ENCODE measurements around the gene C1orf21.
A peak's percentile ranks its signal among the peaks of the same experiment; 100 is the strongest.

Gene C1orf21

DNA sequence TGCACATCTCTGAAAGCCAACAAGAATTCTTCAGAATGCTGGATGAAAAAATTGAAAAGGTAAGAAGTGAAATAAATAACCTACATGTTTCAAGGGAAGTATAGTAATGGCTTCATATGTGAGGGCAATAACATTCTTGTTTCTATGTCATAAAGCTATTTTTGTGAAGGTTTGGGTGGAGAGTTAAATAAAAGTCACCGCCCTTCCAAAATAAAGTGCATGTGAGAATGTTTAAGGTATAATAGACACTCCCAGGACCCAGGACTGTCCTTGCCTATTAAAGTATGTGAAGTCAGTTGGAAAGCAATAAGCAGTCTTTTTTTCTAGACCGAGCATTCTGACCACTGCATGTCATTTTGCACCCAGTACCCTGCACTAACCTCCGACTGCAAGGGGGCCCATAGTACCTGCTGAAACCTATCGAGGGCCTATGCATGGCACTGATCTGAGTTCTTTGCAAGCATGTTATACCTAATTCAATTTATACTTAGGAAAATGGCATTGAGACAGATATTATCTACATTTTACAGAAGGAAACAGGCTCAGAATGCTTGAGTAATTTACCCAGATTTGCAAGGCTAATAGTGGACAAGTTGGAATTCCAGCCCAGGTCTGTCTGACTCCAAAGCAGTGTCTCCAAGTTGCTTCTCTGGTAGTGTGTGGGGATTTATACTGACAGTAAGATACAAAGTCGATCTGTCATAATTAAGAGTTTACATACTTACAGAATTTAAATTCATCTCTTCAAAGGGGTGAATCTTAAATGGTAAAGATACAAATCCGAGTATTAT, 211.8 kb downstream of the C1orf21 start:
- ATAC-seq, result peak; percentile 12; the same call in 1 of the 3 replicates
- TF ChIP-seq ZNF565 (CRISPR knock-in tag; conservative IDR thresholded peaks at IDR 0.05; ENCODE audit: low read depth) (no peak), ZNF8 (CRISPR knock-in tag; IDR thresholded peaks at IDR 0.05) (no peak), ESRRG (CRISPR knock-in tag; IDR thresholded peaks at IDR 0.05) (no peak), TOX (CRISPR knock-in tag; IDR thresholded peaks at IDR 0.05; ENCODE audit: borderline replicate concordance) (no peak), SNAI2 (CRISPR knock-in tag; IDR thresholded peaks at IDR 0.05) (no peak), ARNTL (CRISPR knock-in tag; IDR thresholded peaks at IDR 0.05; ENCODE audit: borderline replicate concordance, low read depth) (no peak), CSDC2 (CRISPR knock-in tag; IDR thresholded peaks at IDR 0.05) (no peak), BACH2 (CRISPR knock-in tag; IDR thresholded peaks at IDR 0.05; ENCODE audit: borderline replicate concordance) (no peak), ZNF70 (CRISPR knock-in tag; IDR thresholded peaks at IDR 0.05) (no peak), TCF4 (CRISPR knock-in tag; IDR thresholded peaks at IDR 0.05; ENCODE audit: borderline replicate concordance) (no peak), RARB (CRISPR knock-in tag; IDR thresholded peaks at IDR 0.05) (no peak), OSR1 (CRISPR knock-in tag; IDR thresholded peaks at IDR 0.05) (no peak)
- TF ChIP-seq, protein P1, sequence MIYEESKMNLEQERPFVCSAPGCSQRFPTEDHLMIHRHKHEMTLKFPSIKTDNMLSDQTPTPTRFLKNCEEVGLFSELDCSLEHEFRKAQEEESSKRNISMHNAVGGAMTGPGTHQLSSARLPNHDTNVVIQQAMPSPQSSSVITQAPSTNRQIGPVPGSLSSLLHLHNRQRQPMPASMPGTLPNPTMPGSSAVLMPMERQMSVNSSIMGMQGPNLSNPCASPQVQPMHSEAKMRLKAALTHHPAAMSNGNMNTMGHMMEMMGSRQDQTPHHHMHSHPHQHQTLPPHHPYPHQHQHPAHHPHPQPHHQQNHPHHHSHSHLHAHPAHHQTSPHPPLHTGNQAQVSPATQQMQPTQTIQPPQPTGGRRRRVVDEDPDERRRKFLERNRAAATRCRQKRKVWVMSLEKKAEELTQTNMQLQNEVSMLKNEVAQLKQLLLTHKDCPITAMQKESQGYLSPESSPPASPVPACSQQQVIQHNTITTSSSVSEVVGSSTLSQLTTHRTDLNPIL (CRISPR knock-in tag; IDR thresholded peaks at IDR 0.05; ENCODE audit: low read depth), result no peak
- TF ChIP-seq, protein P2, sequence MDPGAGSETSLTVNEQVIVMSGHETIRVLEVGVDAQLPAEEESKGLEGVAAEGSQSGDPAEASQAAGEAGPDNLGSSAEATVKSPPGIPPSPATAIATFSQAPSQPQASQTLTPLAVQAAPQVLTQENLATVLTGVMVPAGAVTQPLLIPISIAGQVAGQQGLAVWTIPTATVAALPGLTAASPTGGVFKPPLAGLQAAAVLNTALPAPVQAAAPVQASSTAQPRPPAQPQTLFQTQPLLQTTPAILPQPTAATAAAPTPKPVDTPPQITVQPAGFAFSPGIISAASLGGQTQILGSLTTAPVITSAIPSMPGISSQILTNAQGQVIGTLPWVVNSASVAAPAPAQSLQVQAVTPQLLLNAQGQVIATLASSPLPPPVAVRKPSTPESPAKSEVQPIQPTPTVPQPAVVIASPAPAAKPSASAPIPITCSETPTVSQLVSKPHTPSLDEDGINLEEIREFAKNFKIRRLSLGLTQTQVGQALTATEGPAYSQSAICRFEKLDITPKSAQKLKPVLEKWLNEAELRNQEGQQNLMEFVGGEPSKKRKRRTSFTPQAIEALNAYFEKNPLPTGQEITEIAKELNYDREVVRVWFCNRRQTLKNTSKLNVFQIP (CRISPR knock-in tag; IDR thresholded peaks at IDR 0.05; ENCODE audit: borderline replicate concordance, low read depth), result no peak
- TF ChIP-seq, protein P3, sequence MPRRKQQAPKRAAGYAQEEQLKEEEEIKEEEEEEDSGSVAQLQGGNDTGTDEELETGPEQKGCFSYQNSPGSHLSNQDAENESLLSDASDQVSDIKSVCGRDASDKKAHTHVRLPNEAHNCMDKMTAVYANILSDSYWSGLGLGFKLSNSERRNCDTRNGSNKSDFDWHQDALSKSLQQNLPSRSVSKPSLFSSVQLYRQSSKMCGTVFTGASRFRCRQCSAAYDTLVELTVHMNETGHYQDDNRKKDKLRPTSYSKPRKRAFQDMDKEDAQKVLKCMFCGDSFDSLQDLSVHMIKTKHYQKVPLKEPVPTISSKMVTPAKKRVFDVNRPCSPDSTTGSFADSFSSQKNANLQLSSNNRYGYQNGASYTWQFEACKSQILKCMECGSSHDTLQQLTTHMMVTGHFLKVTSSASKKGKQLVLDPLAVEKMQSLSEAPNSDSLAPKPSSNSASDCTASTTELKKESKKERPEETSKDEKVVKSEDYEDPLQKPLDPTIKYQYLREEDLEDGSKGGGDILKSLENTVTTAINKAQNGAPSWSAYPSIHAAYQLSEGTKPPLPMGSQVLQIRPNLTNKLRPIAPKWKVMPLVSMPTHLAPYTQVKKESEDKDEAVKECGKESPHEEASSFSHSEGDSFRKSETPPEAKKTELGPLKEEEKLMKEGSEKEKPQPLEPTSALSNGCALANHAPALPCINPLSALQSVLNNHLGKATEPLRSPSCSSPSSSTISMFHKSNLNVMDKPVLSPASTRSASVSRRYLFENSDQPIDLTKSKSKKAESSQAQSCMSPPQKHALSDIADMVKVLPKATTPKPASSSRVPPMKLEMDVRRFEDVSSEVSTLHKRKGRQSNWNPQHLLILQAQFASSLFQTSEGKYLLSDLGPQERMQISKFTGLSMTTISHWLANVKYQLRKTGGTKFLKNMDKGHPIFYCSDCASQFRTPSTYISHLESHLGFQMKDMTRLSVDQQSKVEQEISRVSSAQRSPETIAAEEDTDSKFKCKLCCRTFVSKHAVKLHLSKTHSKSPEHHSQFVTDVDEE (CRISPR knock-in tag; IDR thresholded peaks at IDR 0.05), result no peak
- TF ChIP-seq, protein P4, sequence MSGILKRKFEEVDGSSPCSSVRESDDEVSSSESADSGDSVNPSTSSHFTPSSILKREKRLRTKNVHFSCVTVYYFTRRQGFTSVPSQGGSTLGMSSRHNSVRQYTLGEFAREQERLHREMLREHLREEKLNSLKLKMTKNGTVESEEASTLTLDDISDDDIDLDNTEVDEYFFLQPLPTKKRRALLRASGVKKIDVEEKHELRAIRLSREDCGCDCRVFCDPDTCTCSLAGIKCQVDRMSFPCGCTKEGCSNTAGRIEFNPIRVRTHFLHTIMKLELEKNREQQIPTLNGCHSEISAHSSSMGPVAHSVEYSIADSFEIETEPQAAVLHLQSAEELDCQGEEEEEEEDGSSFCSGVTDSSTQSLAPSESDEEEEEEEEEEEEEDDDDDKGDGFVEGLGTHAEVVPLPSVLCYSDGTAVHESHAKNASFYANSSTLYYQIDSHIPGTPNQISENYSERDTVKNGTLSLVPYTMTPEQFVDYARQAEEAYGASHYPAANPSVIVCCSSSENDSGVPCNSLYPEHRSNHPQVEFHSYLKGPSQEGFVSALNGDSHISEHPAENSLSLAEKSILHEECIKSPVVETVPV (CRISPR knock-in tag; IDR thresholded peaks at IDR 0.05), result no peak
- TF ChIP-seq, protein P5, sequence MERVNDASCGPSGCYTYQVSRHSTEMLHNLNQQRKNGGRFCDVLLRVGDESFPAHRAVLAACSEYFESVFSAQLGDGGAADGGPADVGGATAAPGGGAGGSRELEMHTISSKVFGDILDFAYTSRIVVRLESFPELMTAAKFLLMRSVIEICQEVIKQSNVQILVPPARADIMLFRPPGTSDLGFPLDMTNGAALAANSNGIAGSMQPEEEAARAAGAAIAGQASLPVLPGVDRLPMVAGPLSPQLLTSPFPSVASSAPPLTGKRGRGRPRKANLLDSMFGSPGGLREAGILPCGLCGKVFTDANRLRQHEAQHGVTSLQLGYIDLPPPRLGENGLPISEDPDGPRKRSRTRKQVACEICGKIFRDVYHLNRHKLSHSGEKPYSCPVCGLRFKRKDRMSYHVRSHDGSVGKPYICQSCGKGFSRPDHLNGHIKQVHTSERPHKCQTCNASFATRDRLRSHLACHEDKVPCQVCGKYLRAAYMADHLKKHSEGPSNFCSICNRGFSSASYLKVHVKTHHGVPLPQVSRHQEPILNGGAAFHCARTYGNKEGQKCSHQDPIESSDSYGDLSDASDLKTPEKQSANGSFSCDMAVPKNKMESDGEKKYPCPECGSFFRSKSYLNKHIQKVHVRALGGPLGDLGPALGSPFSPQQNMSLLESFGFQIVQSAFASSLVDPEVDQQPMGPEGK (CRISPR knock-in tag; IDR thresholded peaks at IDR 0.05; ENCODE audit: borderline replicate concordance), result no peak

DNA sequence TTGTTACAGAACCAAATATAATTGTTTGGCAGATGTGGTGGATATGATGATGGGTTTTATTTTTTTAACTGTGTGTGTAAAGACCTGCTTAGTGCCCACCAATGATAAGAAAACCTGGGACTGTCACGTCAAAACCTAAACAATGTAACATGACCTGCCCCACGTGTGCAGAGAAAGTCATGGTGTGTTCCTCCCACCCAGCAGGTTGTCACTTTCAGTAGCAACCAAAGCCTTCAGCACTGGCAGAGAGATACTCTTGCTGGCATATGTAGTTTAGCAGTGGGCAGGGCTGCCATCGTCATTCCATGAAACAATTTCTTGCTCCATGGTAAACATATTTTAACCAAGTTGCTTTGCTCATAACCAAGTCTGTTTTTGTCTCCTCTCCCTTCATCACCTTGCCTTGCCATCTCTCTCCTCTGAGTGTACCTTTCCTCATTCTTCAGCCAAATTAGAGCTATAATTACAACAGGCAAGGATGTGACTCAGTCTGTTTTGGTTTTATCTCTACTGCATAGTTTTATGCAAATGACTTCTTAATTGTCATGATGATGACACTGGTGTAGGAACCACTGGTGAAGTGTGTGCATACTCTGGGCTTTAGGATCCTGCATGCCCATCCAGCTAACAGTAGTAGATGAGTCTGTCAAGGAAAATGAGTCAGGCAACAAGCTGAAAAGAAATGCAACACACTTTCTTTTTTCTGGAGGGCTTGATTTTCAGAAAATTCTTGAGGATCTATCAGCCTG, 217.5 kb downstream of the C1orf21 start:
- ATAC-seq, result no peak
- TF ChIP-seq ARNTL (CRISPR knock-in tag; IDR thresholded peaks at IDR 0.05; ENCODE audit: borderline replicate concordance, low read depth), result no peak

DNA sequence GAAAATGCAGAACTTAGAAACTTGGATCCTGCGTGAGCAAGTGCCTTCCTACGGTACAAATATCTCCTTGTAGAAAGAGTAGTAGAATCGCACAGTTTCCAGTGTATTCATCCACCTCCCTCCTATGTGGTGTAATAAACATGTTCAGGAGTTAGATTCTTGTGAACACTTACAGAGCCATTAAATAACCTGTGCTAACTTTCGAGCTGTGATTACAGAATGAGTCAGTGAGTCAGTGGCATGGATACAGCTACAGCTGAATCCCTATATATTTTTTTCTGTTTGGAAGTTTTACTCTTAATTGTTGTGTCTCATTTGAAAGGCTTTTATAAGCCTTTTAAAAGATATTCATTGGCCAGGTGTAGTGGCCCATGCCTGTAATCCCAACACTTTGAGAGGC, 219.1 kb downstream of the C1orf21 start:
- no peak for ATAC-seq
- no peak for TF ChIP-seq ZFP3 (CRISPR knock-in tag; IDR thresholded peaks at IDR 0.05)
- TF ChIP-seq, protein P2 (CRISPR knock-in tag; IDR thresholded peaks at IDR 0.05; ENCODE audit: borderline replicate concordance, low read depth), result no peak
- no peak for TF ChIP-seq ESRRG (CRISPR knock-in tag; IDR thresholded peaks at IDR 0.05)
- no peak for TF ChIP-seq ARNTL (CRISPR knock-in tag; IDR thresholded peaks at IDR 0.05; ENCODE audit: borderline replicate concordance, low read depth)
- TF ChIP-seq RARB (CRISPR knock-in tag; IDR thresholded peaks at IDR 0.05), result no peak
- no peak for TF ChIP-seq GLIS3 (CRISPR knock-in tag; IDR thresholded peaks at IDR 0.05)
- no peak for TF ChIP-seq ISL1 (CRISPR knock-in tag; IDR thresholded peaks at IDR 0.05)
- TF ChIP-seq, protein P4 (CRISPR knock-in tag; IDR thresholded peaks at IDR 0.05), result no peak
- TF ChIP-seq, protein P5 (CRISPR knock-in tag; IDR thresholded peaks at IDR 0.05; ENCODE audit: borderline replicate concordance), result no peak
- no peak for TF ChIP-seq TOX (CRISPR knock-in tag; IDR thresholded peaks at IDR 0.05; ENCODE audit: borderline replicate concordance)
- no peak for TF ChIP-seq BACH2 (CRISPR knock-in tag; IDR thresholded peaks at IDR 0.05; ENCODE audit: borderline replicate concordance)
- TF ChIP-seq TCF4 (CRISPR knock-in tag; IDR thresholded peaks at IDR 0.05; ENCODE audit: borderline replicate concordance), result no peak
